HCT116 (cell line): Measurements from ENCODE around the gene MIB2. TPM values are rescaled to one million over a fixed set of nuclear protein-coding genes. Genes with fewer than 3 reads are reported as not detected.
"Not testable (repeated sequence)": the region's sequence is repeated elsewhere in the genome, so short reads cannot be mapped to it uniquely, and the experiment has no call there.

Source experiments
- ATAC-seq: fragments of 200-7000 bp; cut with Tn5 transposase; 2 replicates; pipeline ENCODE4 v1.9.1; 2020; ENCODE audit warnings: mild to moderate bottlenecking, moderate library complexity
- BruUV-seq: library from RNA; stranded (reverse); fragments of 400-500 nt; replicated peaks from 2 replicates; lab custom pipeline; 2021; lab: Mats Ljungman, UMichigan
- CTCF ChIA-PET: fragments of 300-600 bp; sonication (Branson Sonifier 250); formaldehyde crosslinking; loops from one replicate; lab custom pipeline; 2021; ENCODE audit warnings: antibody characterized with exemption; lab: Charles Lee
- POLR2A ChIA-PET: fragments of 300-600, 350-600 bp; sonication (Branson Sonifier 250); formaldehyde crosslinking; loops from one replicate; lab custom pipeline; 2021; ENCODE audit warnings: antibody characterized with exemption; lab: Charles Lee
- RAD21 ChIA-PET, 2 experiments: fragments of 300-600 bp; sonication (Branson Sonifier 250); formaldehyde crosslinking; loops; one replicate each; lab custom pipeline; 2023; ENCODE audit warnings: low total read pairs in 2 of 2; ENCODE audit not compliant: uncharacterized antibody in 2 of 2, unreplicated experiment in 2 of 2, low non-redundant PET in 1 of 2; lab: Charles Lee
- DNase-seq: peaks from one replicate; pipeline ENCODE4 v3.0.0-alpha.2; 2010; ENCODE audit warnings: low read depth, low spot score
- H2AFZ ChIP-seq: fragments of 200-600 bp; shearing (Covaris generic), sonication (generic); 2 replicates; pipeline ENCODE4 v1.6.1; 2017; ENCODE audit warnings: low read depth, mixed run types, mixed read lengths, antibody characterized with exemption, low read length; ENCODE audit not compliant: poor library complexity, severe bottlenecking
- H3K27ac ChIP-seq: 2 replicates; pipeline ENCODE4 v1.5.1; 2012; ENCODE audit warnings: low read depth, low read length
- H3K27me3 ChIP-seq: fragments of 200-600 bp; sonication (generic); 2 replicates; pipeline ENCODE4 v1.6.1; 2016; ENCODE audit warnings: mixed run types, low read length, mixed read lengths; ENCODE audit not compliant: insufficient read depth
- H3K36me3 ChIP-seq, 2 experiments: fragments of 200-500 bp in 1 of 2; fragments of 200-600 bp in 1 of 2; sonication (Bioruptor generic) in 1 of 2; sonication (generic) in 1 of 2; 2 replicates each; pipeline versions ENCODE4 v1.5.1 to v1.6.1; 2014 to 2016; ENCODE audit warnings: low read length in 2 of 2, inconsistent platforms in 1 of 2, mixed read lengths in 1 of 2, mixed run types in 1 of 2; ENCODE audit not compliant: insufficient read depth in 2 of 2, control insufficient read depth in 1 of 2
- H3K4me1 ChIP-seq, 2 experiments: fragments of 200-600 bp in 1 of 2; sonication (generic) in 1 of 2; 2 replicates each; pipeline versions ENCODE4 v1.5.1 to v1.6.1; 2012 to 2017; ENCODE audit warnings: low read length in 2 of 2, inconsistent platforms in 1 of 2, mild to moderate bottlenecking in 1 of 2, mixed read lengths in 1 of 2, mixed run types in 1 of 2, moderate library complexity in 1 of 2; ENCODE audit not compliant: insufficient read depth in 2 of 2, control insufficient read depth in 1 of 2
- H3K4me2 ChIP-seq: fragments of 200-600 bp; sonication (generic); 2 replicates; pipeline ENCODE4 v1.6.1; 2017; ENCODE audit warnings: mixed run types, low read length, mixed read lengths
- H3K4me3 ChIP-seq, 2 experiments: fragments of 200-600 bp in 1 of 2; sonication (generic) in 1 of 2; replicated peaks in 1 of 2; 2 replicates each; pipeline ENCODE4 v1.5.1; 2011 to 2016; ENCODE audit warnings: low read length in 2 of 2, control low read depth in 1 of 2, low read depth in 1 of 2, mild to moderate bottlenecking in 1 of 2, mixed read lengths in 1 of 2, mixed run types in 1 of 2
- H3K79me2 ChIP-seq: fragments of 200-600 bp; sonication (generic); 2 replicates; pipeline ENCODE4 v1.6.1; 2017; ENCODE audit warnings: mild to moderate bottlenecking, mixed run types, low read length, moderate library complexity, mixed read lengths; ENCODE audit not compliant: insufficient read depth
- H3K9ac ChIP-seq: fragments of 200-600 bp; sonication (generic); 2 replicates; pipeline ENCODE4 v1.6.1; 2016; ENCODE audit warnings: low read length, mixed read lengths
- H3K9me2 ChIP-seq: fragments of 200-600 bp; sonication (generic), shearing (Covaris generic); 2 replicates; pipeline ENCODE4 v1.6.1; 2017; ENCODE audit warnings: mixed run types, mild to moderate bottlenecking, moderate library complexity; ENCODE audit not compliant: insufficient read depth
- H3K9me3 ChIP-seq, 2 experiments: fragments of 200-500 bp in 1 of 2; fragments of 200-600 bp in 1 of 2; sonication (Bioruptor generic) in 1 of 2; sonication (generic) in 1 of 2; 2 replicates each; pipeline ENCODE4 v1.6.1; 2014 to 2017; ENCODE audit warnings: low read length in 2 of 2, mixed read lengths in 2 of 2, inconsistent platforms in 1 of 2, low read depth in 1 of 2, mild to moderate bottlenecking in 1 of 2, mixed run types in 1 of 2, moderate library complexity in 1 of 2; ENCODE audit not compliant: control insufficient read depth in 1 of 2, insufficient read depth in 1 of 2
- H4K20me1 ChIP-seq: fragments of 200-600 bp; sonication (generic), shearing (Covaris generic); 2 replicates; pipeline ENCODE4 v1.6.1; 2017; ENCODE audit warnings: mixed run types, mild to moderate bottlenecking, moderate library complexity; ENCODE audit not compliant: insufficient read depth
- CBX3 ChIP-seq: IDR thresholded peaks from 2 replicates; pipeline ENCODE4 v1.6.1; 2012; ENCODE audit warnings: low read depth
- EGR1 ChIP-seq: IDR thresholded peaks from 2 replicates; pipeline ENCODE4 v1.6.1; 2012; ENCODE audit warnings: low read depth
- EZH2phosphoT487 ChIP-seq: fragments of 200-600 bp; IDR thresholded peaks from 2 replicates; pipeline ENCODE4 v1.6.1; 2018; ENCODE audit warnings: antibody characterized with exemption, borderline replicate concordance
- FOSL1 ChIP-seq: IDR thresholded peaks from 2 replicates; pipeline ENCODE4 v1.6.1; 2012; ENCODE audit warnings: low read depth
- JUND ChIP-seq: IDR thresholded peaks from 2 replicates; pipeline ENCODE4 v1.6.1; 2012
- POLR2A ChIP-seq: IDR thresholded peaks from 2 replicates; pipeline ENCODE4 v1.7.0; 2011; ENCODE audit warnings: borderline replicate concordance; ENCODE audit not compliant: insufficient read depth, insufficient read length; ENCODE audit errors: extremely low read depth
- SP1 ChIP-seq: IDR thresholded peaks from 2 replicates; pipeline ENCODE4 v1.6.1; 2012; ENCODE audit warnings: low read depth
- TCF7L2 ChIP-seq: IDR thresholded peaks from 2 replicates; pipeline ENCODE4 v1.7.0; 2011; ENCODE audit warnings: borderline replicate concordance, inconsistent platforms; ENCODE audit not compliant: insufficient read depth, insufficient read length; ENCODE audit errors: extremely low read depth
- intact Hi-C: fragments of 100-400 bp; cut with micrococcal nuclease; formaldehyde crosslinking; loops from 2 replicates; pipeline ENCODE4 v1.10.0; 2022
- total RNA-seq: library from RNA; stranded (reverse); gene quantifications from one replicate; pipeline ENCODE4 v1.2.1, GENCODE V29; 2021; ENCODE audit not compliant: unreplicated experiment

The MIB2 gene
- total RNA-seq, 1 experiment from 2014 or later = 194 TPM

DNA sequence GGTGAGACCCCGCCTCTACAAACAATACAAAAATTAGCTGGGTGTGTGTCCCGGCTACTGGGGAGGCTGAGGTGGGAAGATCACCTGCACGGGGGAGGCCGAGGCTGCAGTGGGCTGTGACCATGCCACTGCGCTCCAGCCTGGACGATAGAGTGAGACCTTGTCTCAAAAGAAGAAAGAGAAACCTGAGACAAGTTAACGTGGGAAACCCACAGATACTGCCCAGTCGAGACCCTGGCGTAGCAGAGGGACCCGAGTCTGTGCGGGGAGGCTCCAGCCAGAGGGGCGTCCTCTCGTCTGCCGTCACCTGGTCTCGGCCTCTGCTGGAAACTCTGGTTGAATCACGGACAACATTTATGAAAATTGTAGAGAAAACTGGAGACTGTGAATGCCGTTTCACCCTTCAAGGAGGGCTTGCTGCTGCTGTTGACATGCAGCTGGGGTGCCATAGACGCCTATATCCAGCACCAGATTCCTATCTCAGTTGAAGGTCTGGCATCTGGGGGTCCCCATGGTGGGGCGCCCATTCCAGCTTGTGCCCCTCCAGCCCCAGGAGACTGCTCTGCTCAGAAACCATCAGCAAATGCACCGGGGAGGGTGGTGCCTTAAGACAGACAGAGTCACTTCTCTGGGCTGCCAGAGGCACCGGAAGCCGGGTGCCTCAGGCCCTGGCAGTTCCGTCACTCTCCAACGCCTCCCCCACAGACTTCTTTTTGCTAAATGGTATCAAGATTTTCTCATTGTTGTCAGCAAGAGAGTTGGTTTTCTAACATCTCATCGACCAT is 57.1 kb downstream of the MIB2 start:
- H2AFZ ChIP-seq = no peak overlapping the region
- RAD21 ChIA-PET = no interaction called here
- TF ChIP-seq SP1 = no peak
- no peak for TF ChIP-seq EGR1
- no peak for TF ChIP-seq TCF7L2
- TF ChIP-seq CBX3 = no peak
- no peak for TF ChIP-seq JUND
- TF ChIP-seq FOSL1 = no peak
- TF ChIP-seq POLR2A = no peak
- no peak for TF ChIP-seq EZH2phosphoT487
- H3K27me3 ChIP-seq = no peaks in the 10 kb centered on the region
- H4K20me1 ChIP-seq = no peaks in the 10 kb centered on the region
- H3K9me2 ChIP-seq = no peaks in the 10 kb centered on the region
- POLR2A ChIA-PET = no interaction called here
- no peaks in the 10 kb centered on the region for H3K4me1 ChIP-seq
- DNase-seq = no peak
- intact Hi-C loops = no loop called here
- H3K9me3 ChIP-seq = no peaks in the 10 kb centered on the region
- CTCF ChIA-PET = no interaction called here
- no peak for ATAC-seq
- no peak overlapping the region for H3K4me3 ChIP-seq
- no peak overlapping the region for H3K4me2 ChIP-seq
- BruUV-seq = no TSS peak
- no peaks in the 10 kb centered on the region for H3K79me2 ChIP-seq
- H3K9ac ChIP-seq = no peak overlapping the region
- no peaks in the 10 kb centered on the region; a peak in 1 of 4 replicates for H3K36me3 ChIP-seq
- H3K27ac ChIP-seq = no peak overlapping the region

- BruUV-seq, H3K4me2 ChIP-seq, RAD21 ChIA-PET, H3K36me3 ChIP-seq, POLR2A ChIA-PET, intact Hi-C loops, H3K9me2 ChIP-seq, H3K4me1 ChIP-seq, ATAC-seq, H3K79me2 ChIP-seq, CTCF ChIA-PET, H3K9ac ChIP-seq, H3K4me3 ChIP-seq, H3K9me3 ChIP-seq, H3K27ac ChIP-seq, DNase-seq, H4K20me1 ChIP-seq, H2AFZ ChIP-seq, H3K27me3 ChIP-seq: not testable (repeated sequence)
Observed at GRCh38 chr1:1674806-1675205, 59.5 kb downstream of the MIB2 start.

GRCh38 chr1:1675218-1675617 is 59.9 kb downstream of the MIB2 start:
- intact Hi-C loops, ATAC-seq, H3K79me2 ChIP-seq, H3K9ac ChIP-seq, BruUV-seq, H3K27ac ChIP-seq, CTCF ChIA-PET, H3K9me2 ChIP-seq, H3K4me1 ChIP-seq, H3K27me3 ChIP-seq, H3K9me3 ChIP-seq, POLR2A ChIA-PET, H4K20me1 ChIP-seq, DNase-seq, H3K36me3 ChIP-seq, H3K4me2 ChIP-seq, RAD21 ChIA-PET, H2AFZ ChIP-seq, H3K4me3 ChIP-seq: not testable (repeated sequence)

DNA sequence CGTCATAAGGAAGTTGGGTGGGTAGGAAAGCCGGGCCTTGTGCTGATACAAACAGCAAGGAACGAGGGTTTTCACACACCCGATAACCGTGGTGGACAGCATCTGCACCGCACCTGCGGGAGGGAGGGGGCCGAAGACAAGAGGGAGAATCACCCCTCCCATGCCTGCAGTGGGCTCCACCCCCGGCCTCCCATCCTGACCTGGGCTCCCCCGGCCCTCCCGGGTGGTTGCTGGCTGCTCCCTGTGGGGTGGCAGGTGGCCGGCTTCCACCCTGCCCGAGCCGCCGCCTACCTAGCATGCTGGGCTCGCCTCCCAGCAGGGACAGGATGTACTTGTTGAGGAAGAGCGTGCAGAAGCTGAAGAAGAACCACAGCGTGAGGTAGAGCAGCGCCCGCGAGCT is 60.8 kb downstream of the MIB2 start:
- H4K20me1 ChIP-seq, H3K4me1 ChIP-seq, H3K79me2 ChIP-seq, intact Hi-C loops, H3K27me3 ChIP-seq, ATAC-seq, H3K4me3 ChIP-seq, H3K9me3 ChIP-seq, H2AFZ ChIP-seq, DNase-seq, CTCF ChIA-PET, H3K27ac ChIP-seq, H3K9ac ChIP-seq, RAD21 ChIA-PET, H3K9me2 ChIP-seq, BruUV-seq, H3K36me3 ChIP-seq, H3K4me2 ChIP-seq, POLR2A ChIA-PET: not testable (repeated sequence)
